ENCODE measurements around the gene DICER1.
A peak's percentile ranks its signal among the peaks of the same experiment; 100 is the strongest.

The DICER1 gene

DNA sequence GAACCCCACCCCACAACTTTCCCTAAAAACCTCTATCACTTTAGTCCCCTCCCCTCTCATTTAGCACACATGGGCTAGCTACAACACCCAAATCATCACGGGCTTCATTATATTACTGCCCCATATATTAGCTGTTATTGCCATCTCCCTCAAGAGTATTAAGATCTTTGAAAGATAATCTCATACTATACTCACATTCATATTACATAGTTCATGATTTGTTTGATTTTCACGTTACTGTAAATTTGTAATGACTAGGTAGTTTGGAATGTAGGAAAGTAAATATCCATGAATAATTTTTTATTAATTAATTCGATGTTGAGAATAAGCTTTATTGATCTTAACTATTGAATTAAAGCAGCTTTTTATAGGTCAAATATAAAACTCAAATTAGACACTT is 7.9 kb downstream of the DICER1 start:
- TF ChIP-seq, protein P1, sequence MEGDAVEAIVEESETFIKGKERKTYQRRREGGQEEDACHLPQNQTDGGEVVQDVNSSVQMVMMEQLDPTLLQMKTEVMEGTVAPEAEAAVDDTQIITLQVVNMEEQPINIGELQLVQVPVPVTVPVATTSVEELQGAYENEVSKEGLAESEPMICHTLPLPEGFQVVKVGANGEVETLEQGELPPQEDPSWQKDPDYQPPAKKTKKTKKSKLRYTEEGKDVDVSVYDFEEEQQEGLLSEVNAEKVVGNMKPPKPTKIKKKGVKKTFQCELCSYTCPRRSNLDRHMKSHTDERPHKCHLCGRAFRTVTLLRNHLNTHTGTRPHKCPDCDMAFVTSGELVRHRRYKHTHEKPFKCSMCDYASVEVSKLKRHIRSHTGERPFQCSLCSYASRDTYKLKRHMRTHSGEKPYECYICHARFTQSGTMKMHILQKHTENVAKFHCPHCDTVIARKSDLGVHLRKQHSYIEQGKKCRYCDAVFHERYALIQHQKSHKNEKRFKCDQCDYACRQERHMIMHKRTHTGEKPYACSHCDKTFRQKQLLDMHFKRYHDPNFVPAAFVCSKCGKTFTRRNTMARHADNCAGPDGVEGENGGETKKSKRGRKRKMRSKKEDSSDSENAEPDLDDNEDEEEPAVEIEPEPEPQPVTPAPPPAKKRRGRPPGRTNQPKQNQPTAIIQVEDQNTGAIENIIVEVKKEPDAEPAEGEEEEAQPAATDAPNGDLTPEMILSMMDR (conservative IDR thresholded peaks at IDR 0.05): no peak
- H3K27ac ChIP-seq: no peak overlapping the region

DNA sequence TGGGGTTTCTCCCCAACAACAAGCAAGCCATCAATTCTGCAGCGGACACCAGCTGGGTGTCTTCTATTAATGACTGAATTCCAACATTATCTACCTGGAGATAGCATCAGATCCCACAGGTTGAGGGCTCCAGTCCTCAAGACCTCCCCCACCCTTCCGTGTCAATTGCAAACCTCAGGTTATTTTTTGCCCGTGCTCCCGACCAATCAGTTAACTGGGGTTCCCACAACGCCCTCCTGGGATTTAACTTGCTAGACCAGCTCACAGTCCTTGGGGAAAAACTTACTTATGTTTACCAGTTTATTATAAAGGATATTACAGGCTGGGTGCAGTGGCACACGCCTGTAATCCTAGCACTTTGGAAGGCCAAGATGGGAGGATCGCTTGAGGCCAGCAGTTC is 9.7 kb downstream of the DICER1 start:
- no peak overlapping the region for H3K27ac ChIP-seq
- TF ChIP-seq, protein P1 (conservative IDR thresholded peaks at IDR 0.05): no peak

DNA sequence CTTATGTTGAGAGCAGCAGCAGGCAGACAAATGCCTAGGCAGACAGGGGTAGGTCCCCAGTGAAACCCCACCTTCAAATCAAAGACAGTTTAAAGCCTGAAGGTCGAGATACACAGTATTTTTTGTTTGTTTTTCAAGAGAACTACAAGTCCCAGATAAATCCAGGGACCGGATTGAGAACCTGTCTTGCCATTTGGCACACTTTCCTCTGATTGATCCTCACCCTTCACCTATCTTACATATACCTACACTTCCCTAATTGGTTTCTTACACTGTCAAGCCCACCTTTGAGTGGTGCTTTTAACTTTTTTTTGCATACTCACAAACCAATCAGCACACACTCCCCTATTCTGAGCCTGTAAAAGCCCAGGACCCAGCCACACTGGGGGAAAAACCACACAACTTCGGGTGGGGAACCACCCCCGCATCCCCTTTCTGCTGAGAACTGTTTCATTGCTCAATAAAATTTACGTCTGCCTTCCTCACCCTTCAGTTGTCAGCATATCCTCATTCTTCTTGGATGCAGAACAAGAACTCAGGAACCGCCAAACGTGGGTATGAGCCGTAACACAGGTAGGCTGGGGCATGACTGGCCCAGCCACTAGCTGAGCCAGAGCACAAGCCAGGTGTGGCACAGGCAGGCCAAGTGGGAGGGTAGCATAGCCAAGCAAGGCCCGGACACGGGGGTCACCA is 11.1 kb downstream of the DICER1 start:
- no peak overlapping the region for H3K27ac ChIP-seq
- TF ChIP-seq, protein P1 (conservative IDR thresholded peaks at IDR 0.05): no peak

DNA sequence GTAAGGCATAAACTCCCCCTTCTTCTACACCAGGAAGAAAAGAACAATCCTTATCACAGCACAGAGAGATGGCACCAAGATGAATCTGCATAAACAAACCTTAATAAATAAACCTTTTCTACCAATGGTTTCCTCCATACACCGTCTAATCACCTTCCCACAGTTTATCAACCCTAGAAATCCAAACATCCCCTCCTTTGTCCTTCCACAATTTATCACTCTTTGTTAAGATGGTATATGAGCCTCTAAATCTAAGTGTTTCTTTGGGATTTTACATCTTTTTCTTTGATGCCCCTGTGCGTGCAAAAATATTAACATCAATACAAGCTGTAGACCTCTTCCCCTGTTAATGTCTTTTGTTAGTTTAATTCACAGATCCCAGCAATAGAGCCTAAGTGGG is 12.5 kb downstream of the DICER1 start:
- TF ChIP-seq, protein P1 (conservative IDR thresholded peaks at IDR 0.05): no peak
- peak overlapping the region; percentile 51 for H3K27ac ChIP-seq

DNA sequence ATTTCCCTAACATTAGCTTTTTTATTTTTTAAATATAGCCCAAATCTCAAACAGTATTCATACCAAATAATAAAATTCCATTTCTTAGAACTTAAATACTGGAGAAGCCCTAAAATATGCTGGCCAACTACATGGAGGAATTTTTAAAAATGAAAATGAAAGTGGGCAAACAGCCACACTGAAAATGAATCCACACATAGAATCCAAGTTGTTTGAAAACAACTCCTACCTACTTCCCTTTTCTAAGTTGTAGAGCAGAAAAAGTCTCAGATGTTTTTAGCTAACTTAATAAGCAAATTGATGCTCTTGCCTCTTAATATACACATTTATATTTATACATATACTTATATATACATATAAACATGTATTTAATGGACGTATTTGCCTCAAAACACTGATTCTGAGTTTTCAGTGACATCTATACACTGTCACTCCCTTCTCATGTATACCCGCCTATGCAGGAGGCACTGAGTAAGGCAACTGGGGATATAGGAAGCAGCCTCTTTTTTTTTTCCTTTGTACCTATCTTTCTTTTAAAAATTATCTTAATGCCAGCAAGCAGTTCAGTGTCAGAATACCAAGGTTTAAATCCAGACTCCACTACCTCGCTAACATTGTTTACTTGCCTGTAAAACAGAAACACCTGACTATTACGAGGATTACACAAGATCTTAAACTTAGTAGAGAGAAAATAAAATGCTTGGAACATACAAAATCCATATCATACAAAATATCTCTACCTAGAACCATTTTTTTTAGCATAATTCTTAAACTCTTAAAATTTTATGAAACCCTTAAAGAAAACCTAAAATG is 13.3 kb downstream of the DICER1 start:
- peak overlapping the region; percentile 51 for H3K27ac ChIP-seq

DNA sequence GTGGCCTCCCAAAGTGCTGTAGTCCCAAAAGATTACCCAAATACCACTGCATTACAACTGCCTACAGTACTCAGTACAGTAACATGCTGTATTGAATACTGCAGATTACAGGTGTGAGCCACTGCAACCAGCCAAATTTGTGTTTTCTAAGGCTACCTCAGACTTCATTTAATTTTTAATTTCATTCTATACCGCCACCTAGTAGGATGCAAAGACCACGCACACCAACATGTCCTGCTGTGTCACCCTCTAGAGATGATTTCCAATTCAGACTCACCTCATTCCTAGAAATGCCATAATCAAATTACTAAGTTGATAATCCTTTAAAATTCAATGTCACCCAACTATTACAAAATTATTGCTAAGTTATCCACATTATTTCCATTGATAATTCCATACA is 15.1 kb downstream of the DICER1 start:
- TF ChIP-seq, protein P1 (conservative IDR thresholded peaks at IDR 0.05): no peak
- peak overlapping the region; percentile 51 for H3K27ac ChIP-seq

More for the DNA sequence above, 13.3 kb downstream of the DICER1 start:
- TF ChIP-seq, protein P1 (conservative IDR thresholded peaks at IDR 0.05): no peak

DNA sequence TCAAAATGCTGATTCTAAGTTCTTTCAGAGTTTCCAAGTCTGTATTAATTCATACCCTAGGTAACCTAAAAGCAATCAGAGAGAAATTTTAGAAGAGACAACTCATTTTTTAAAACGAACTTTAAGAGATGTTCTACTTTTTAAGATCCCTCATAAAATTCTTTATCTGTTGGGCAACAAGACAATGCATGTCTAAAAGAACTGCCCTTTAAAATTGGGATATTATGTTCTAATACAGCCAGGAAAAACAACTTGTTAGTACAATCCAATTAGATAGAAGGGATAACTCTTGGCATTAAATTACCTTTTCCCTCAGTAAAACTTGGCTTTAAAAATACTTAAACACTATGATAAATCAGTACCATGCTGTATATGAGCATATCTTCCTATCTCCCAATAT is 15.6 kb downstream of the DICER1 start:
- peak overlapping the region; percentile 51 for H3K27ac ChIP-seq
- TF ChIP-seq, protein P1 (conservative IDR thresholded peaks at IDR 0.05): no peak

Measured in VCaP (cell line).